ENCODE data around the gene SRP54. TPM values are rescaled to one million over a fixed set of nuclear protein-coding genes. Genes with fewer than 3 reads are reported as not detected.

The SRP54 gene
- total and polyA plus RNA-seq, 2 of the 8 experiments (the other 6 are each of a cell fraction or from before 2014, with no cell fraction given), result 19.7 to 60.0 TPM

DNA sequence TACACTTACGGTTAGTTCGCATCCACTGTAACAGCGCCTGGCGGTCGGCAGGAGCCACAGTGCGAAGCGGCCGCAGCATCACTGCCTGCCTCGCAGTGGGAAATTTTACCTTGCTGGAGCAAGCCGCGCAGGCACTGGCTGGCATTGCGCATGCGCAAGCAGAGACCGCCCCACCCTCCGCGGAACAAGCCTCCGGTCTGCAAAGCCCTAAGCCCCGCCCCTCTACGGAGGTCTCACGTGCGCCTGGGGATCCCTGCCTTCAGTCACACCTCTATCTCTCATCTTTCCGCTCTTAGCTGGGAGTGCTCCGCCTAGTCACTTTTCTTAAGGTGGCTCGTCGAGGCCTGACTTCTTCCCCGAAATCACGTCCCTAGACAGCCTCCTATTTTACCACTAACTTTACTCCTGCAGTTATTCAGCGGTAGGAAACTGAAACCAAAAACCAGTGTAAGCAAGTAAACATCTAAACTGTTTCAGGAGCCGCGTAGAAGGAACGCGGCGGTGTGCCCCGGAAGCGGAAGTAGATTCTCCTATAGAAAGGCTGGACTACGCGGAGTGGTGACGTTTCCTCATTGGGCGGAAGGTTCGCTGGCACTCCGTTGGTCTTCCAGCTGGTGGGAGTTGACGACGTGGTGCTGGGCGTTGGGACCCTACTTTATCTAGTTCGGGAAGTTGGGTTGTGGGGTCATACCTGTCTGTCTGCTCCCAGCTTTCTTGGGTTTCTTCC lies at the start of gene SRP54 (continued):
- TF ChIP-seq TBP (IDR thresholded peaks at IDR 0.05; ENCODE audit: low read depth, low read length) (peak; percentile 81), RFX5 (IDR thresholded peaks at IDR 0.05; ENCODE audit: borderline replicate concordance, low read depth, low read length) (no peak), TEAD4 (IDR thresholded peaks at IDR 0.05; ENCODE audit: low read depth, low read length) (0 out of 2 replicates have a peak, but pooled peaks have one; percentile 29), CHD1 (IDR thresholded peaks at IDR 0.05; ENCODE audit: low read depth, low read length) (no peak), KDM5A (IDR thresholded peaks at IDR 0.05; ENCODE audit: low read length) (no peak), SP4 (IDR thresholded peaks at IDR 0.05; ENCODE audit: low read length) (peak; percentile 79), FOSL1 (IDR thresholded peaks at IDR 0.05; ENCODE audit: insufficient read depth, low read depth, low read length) (no peak), BRCA1 (IDR thresholded peaks at IDR 0.05; ENCODE audit: low read depth, low read length) (no peak), POLR2AphosphoS5 (IDR thresholded peaks at IDR 0.05; ENCODE audit: low read depth, low read length) (peak; percentile 90), CEBPB (IDR thresholded peaks at IDR 0.05; ENCODE audit: low read depth, low read length) (no peak), SIN3A (conservative IDR thresholded peaks at IDR 0.05 in 1 of 2, IDR thresholded peaks at IDR 0.05 in 1 of 2; ENCODE audit: low read depth in 1 of 2, low read length in 2 of 2) (peak; percentile 90 to 93; a peak in 3 of 4 replicates), CTBP2 (IDR thresholded peaks at IDR 0.05; ENCODE audit: borderline replicate concordance, insufficient read depth, insufficient read length, low read length) (peak; percentile 44), PHF8 (conservative IDR thresholded peaks at IDR 0.05; ENCODE audit: low read depth, low read length) (peak; percentile 98), SP2 (IDR thresholded peaks at IDR 0.05; ENCODE audit: low read length) (no peak), HDAC6 (IDR thresholded peaks at IDR 0.05; ENCODE audit: low read depth, low read length) (no peak), CREB1 (IDR thresholded peaks at IDR 0.05) (peak; percentile 86), RBBP5 (IDR thresholded peaks at IDR 0.05; ENCODE audit: borderline replicate concordance, low read depth, low read length) (peak; percentile 46), YY1 (IDR thresholded peaks at IDR 0.05; ENCODE audit: low read depth, low read length) (no peak), SIX5 (IDR thresholded peaks at IDR 0.05; ENCODE audit: low read depth, low read length) (no peak), HDAC2 (IDR thresholded peaks at IDR 0.05; ENCODE audit: borderline replicate concordance in 1 of 2, low read depth in 2 of 2, low read length in 2 of 2) (peak in 1 of 2 experiments; percentile 85; a peak in 2 of 4 replicates)
- TF ChIP-seq, protein P1, sequence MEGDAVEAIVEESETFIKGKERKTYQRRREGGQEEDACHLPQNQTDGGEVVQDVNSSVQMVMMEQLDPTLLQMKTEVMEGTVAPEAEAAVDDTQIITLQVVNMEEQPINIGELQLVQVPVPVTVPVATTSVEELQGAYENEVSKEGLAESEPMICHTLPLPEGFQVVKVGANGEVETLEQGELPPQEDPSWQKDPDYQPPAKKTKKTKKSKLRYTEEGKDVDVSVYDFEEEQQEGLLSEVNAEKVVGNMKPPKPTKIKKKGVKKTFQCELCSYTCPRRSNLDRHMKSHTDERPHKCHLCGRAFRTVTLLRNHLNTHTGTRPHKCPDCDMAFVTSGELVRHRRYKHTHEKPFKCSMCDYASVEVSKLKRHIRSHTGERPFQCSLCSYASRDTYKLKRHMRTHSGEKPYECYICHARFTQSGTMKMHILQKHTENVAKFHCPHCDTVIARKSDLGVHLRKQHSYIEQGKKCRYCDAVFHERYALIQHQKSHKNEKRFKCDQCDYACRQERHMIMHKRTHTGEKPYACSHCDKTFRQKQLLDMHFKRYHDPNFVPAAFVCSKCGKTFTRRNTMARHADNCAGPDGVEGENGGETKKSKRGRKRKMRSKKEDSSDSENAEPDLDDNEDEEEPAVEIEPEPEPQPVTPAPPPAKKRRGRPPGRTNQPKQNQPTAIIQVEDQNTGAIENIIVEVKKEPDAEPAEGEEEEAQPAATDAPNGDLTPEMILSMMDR (IDR thresholded peaks at IDR 0.05; ENCODE audit: control extremely low read depth in 1 of 3, insufficient read depth in 1 of 3, low read depth in 1 of 3, low read length in 3 of 3), result peak in 2 of 3 experiments; percentile 35 to 51; a peak in 3 of 4 replicates
- TF ChIP-seq, protein P2, sequence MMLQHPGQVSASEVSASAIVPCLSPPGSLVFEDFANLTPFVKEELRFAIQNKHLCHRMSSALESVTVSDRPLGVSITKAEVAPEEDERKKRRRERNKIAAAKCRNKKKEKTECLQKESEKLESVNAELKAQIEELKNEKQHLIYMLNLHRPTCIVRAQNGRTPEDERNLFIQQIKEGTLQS (IDR thresholded peaks at IDR 0.05; ENCODE audit: insufficient read depth, low read depth, low read length), result 0 out of 2 replicates have a peak, but pooled peaks have one; percentile 17

Measured in H1 (cell line).